HG02759 (cell line): ENCODE results near the gene NRXN2.
"Not testable (repeated sequence)": the region's sequence is repeated elsewhere in the genome, so short reads cannot be mapped to it uniquely, and the experiment has no call there.

Experiments used
- ATAC-seq: cut with Tn5 transposase; IDR thresholded peaks from one replicate; pipeline ENCODE4 v1.9.1; 2021; ENCODE audit warnings: mild to moderate bottlenecking, moderate library complexity; ENCODE audit not compliant: unreplicated experiment

NRXN2 gene

GRCh38 chr11:64569300-64569970 lies 153.6 kb downstream of the NRXN2 start:
- no peak for ATAC-seq

GRCh38 chr11:64568584-64569140 lies 154.3 kb downstream of the NRXN2 start:
- no peak for ATAC-seq

- ATAC-seq: no peak
Measured at GRCh38 chr11:64568041-64568571, 154.9 kb downstream of the NRXN2 start.

GRCh38 chr11:64566915-64567891 lies 155.8 kb downstream of the NRXN2 start:
- no peak for ATAC-seq

- ATAC-seq: no peak
Measured at GRCh38 chr11:64566042-64566914, 156.7 kb downstream of the NRXN2 start.

GRCh38 chr11:64564947-64565889 lies 157.8 kb downstream of the NRXN2 start:
- no peak for ATAC-seq

- no peak for ATAC-seq
Measured at GRCh38 chr11:64564419-64564818, 158.6 kb downstream of the NRXN2 start.

- ATAC-seq: no peak
Measured at GRCh38 chr11:64563966-64564365, 159.0 kb downstream of the NRXN2 start.

GRCh38 chr11:64562723-64563351 lies 160.2 kb downstream of the NRXN2 start:
- ATAC-seq: no peak

GRCh38 chr11:64561984-64562722 lies 160.8 kb downstream of the NRXN2 start:
- ATAC-seq: no peak

GRCh38 chr11:64561429-64561828 lies 161.6 kb downstream of the NRXN2 start:
- ATAC-seq: not testable (repeated sequence)

GRCh38 chr11:64560941-64561340 lies 162.1 kb downstream of the NRXN2 start:
- ATAC-seq: no peak

- no peak for ATAC-seq
Measured at GRCh38 chr11:64560139-64560771, 162.7 kb downstream of the NRXN2 start.

- no peak for ATAC-seq
Measured at GRCh38 chr11:64559351-64560138, 163.5 kb downstream of the NRXN2 start.

GRCh38 chr11:64558869-64559268 lies 164.1 kb downstream of the NRXN2 start:
- no peak for ATAC-seq

GRCh38 chr11:64558065-64558745 lies 164.8 kb downstream of the NRXN2 start:
- ATAC-seq: no peak
